HG02623 (cell line): ENCODE data around the gene ZNF749.

ENCODE experiments used
- ATAC-seq: cut with Tn5 transposase; IDR thresholded peaks from one replicate; pipeline ENCODE4 v1.9.1; 2021; ENCODE audit warnings: moderate library complexity; ENCODE audit not compliant: unreplicated experiment

The ZNF749 gene

GRCh38 chr19:57435062-57435978 is at the start of gene ZNF749:
Gene ZNF749, plus strand, starts transcription at chr19:57435325. Its CDS starts 254 bp downstream, at chr19:57435579.
- peak; percentile 95 for ATAC-seq

- ATAC-seq: no peak
Measured at GRCh38 chr19:57389194-57389729, 45.9 kb upstream of the ZNF749 start.

- ATAC-seq: peak; percentile 89
Measured at GRCh38 chr19:57389730-57390598, 45.2 kb upstream of the ZNF749 start, which contains the start of gene ZNF548. Gene ZNF548, plus strand, starts transcription at chr19:57389854. Its CDS starts 246 bp downstream, at chr19:57390100.

- ATAC-seq: no peak
Measured at GRCh38 chr19:57395710-57396109, 39.4 kb upstream of the ZNF749 start.

GRCh38 chr19:57398868-57399267 is 36.3 kb upstream of the ZNF749 start:
- no peak for ATAC-seq

- no peak for ATAC-seq
Measured at GRCh38 chr19:57403737-57404563, 31.2 kb upstream of the ZNF749 start.

- ATAC-seq: no peak
Measured at GRCh38 chr19:57406516-57407123, 28.5 kb upstream of the ZNF749 start.

- ATAC-seq: peak; percentile 97
Measured at GRCh38 chr19:57410877-57411671, 24.1 kb upstream of the ZNF749 start, which contains the start of gene ZNF17. Gene ZNF17, plus strand, starts transcription at chr19:57411161. Its CDS starts 2,455 bp downstream, at chr19:57413616.

- ATAC-seq: no peak
Measured at GRCh38 chr19:57419439-57419838, 15.7 kb upstream of the ZNF749 start.

GRCh38 chr19:57421037-57421436 is 14.1 kb upstream of the ZNF749 start:
- no peak for ATAC-seq

- no peak for ATAC-seq
Measured at GRCh38 chr19:57434386-57435061, 601 bp upstream of the ZNF749 start.

- no peak for ATAC-seq
Measured at GRCh38 chr19:57436417-57436816, 1.3 kb downstream of the ZNF749 start.

- no peak for ATAC-seq
Measured at GRCh38 chr19:57437931-57438330, 2.8 kb downstream of the ZNF749 start.

GRCh38 chr19:57438925-57439324 is 3.8 kb downstream of the ZNF749 start:
- no peak for ATAC-seq

GRCh38 chr19:57441979-57442752 is 7.0 kb downstream of the ZNF749 start:
- ATAC-seq: no peak

GRCh38 chr19:57443121-57443696 is 8.1 kb downstream of the ZNF749 start:
- no peak for ATAC-seq

GRCh38 chr19:57452307-57452706 is 17.2 kb downstream of the ZNF749 start:
- no peak for ATAC-seq
